Stimulated activated CD8-positive, alpha-beta memory T cell treated with anti-CD3 and anti-CD28 coated beads, Interleukin-12 subunit alpha, Interleukin-12 subunit beta, amount 100 ng/mL, for 24 hours (primary cell): ENCODE results near the gene HORMAD2.
"Not testable (repeated sequence)": the region's sequence is repeated elsewhere in the genome, so short reads cannot be mapped to it uniquely, and the experiment has no call there.

Source experiments
- DNase-seq: peaks from one replicate; pipeline ENCODE4 v3.0.0-alpha.2; 2020; ENCODE audit errors: extremely low read depth

Gene HORMAD2

GRCh38 chr22:30190574-30190973 lies 110.3 kb downstream of the HORMAD2 start:
- no peak for DNase-seq

GRCh38 chr22:30191040-30191701 lies 110.9 kb downstream of the HORMAD2 start:
- no peak for DNase-seq

GRCh38 chr22:30192427-30192826 lies 112.2 kb downstream of the HORMAD2 start:
- no peak for DNase-seq

- DNase-seq = no peak
Measured at GRCh38 chr22:30193031-30193775, 112.9 kb downstream of the HORMAD2 start.

- DNase-seq = no peak
Measured at GRCh38 chr22:30195245-30196140, 115.2 kb downstream of the HORMAD2 start.

GRCh38 chr22:30196141-30196879 lies 116.0 kb downstream of the HORMAD2 start:
- no peak for DNase-seq

- no peak for DNase-seq
Measured at GRCh38 chr22:30196880-30197336, 116.6 kb downstream of the HORMAD2 start.

- DNase-seq = no peak
Measured at GRCh38 chr22:30197389-30197788, 117.1 kb downstream of the HORMAD2 start.

- DNase-seq = no peak
Measured at GRCh38 chr22:30198152-30198825, 118.0 kb downstream of the HORMAD2 start.

- DNase-seq = no peak
Measured at GRCh38 chr22:30198921-30199320, 118.7 kb downstream of the HORMAD2 start.

GRCh38 chr22:30200905-30201304 lies 120.6 kb downstream of the HORMAD2 start:
- not testable (repeated sequence) for DNase-seq

GRCh38 chr22:30201945-30202344 lies 121.7 kb downstream of the HORMAD2 start:
- no peak for DNase-seq

GRCh38 chr22:30202531-30203006 lies 122.3 kb downstream of the HORMAD2 start:
- DNase-seq = no peak

GRCh38 chr22:30204015-30204741 lies 123.9 kb downstream of the HORMAD2 start:
- DNase-seq = no peak

- no peak for DNase-seq
Measured at GRCh38 chr22:30204742-30205111, 124.5 kb downstream of the HORMAD2 start.

GRCh38 chr22:30205281-30206115 lies 125.2 kb downstream of the HORMAD2 start:
- no peak for DNase-seq

GRCh38 chr22:30206944-30207343 lies 126.7 kb downstream of the HORMAD2 start:
- no peak for DNase-seq

- no peak for DNase-seq
Measured at GRCh38 chr22:30208631-30209603, 128.7 kb downstream of the HORMAD2 start.
